B cell (primary cell): ENCODE measurements around the gene CMYA5.

Experiments
- CTCF ChIP-seq: fragments of 200-600 bp; IDR thresholded peaks from one replicate; pipeline ENCODE4 v1.8.0; 2022; ENCODE audit warnings: antibody characterized with exemption, mild to moderate bottlenecking
- EZH2 ChIP-seq: IDR thresholded peaks from 2 replicates; pipeline ENCODE4 v1.6.1; 2012; ENCODE audit warnings: borderline replicate concordance, low read depth, mild to moderate bottlenecking, moderate library complexity, low read length; ENCODE audit not compliant: insufficient read depth, poor library complexity, severe bottlenecking

- TF ChIP-seq CTCF (no peak), EZH2 (no peak)
Measured at GRCh38 chr5:79689541-79690466, at the start of gene CMYA5.
